Liver (tissue), 9 donors: ENCODE results near the gene TMED9. TPM values are rescaled to one million over a fixed set of nuclear protein-coding genes. Genes with fewer than 3 reads are reported as not detected.

Experiments used
- DNase-seq: peaks from one replicate; pipeline ENCODE4 v3.0.0-alpha.2; 2017; ENCODE audit warnings: low spot score
- H3K27ac ChIP-seq, 2 donors: one replicate each; pipeline ENCODE4 v1.7.0; 2013; ENCODE audit warnings: inconsistent platforms in 2 of 2, low read length in 2 of 2, control low read depth in 1 of 2, low read depth in 1 of 2, mild to moderate bottlenecking in 1 of 2
- H3K27me3 ChIP-seq, 4 donors: one replicate each; pipeline versions ENCODE4 v1.6.1 to v1.7.0; 2013; ENCODE audit warnings: low read length in 3 of 4, inconsistent platforms in 1 of 4, mild to moderate bottlenecking in 1 of 4, moderate library complexity in 1 of 4; ENCODE audit not compliant: control insufficient read depth in 4 of 4, insufficient read depth in 4 of 4
- H3K36me3 ChIP-seq, 4 donors: one replicate each; pipeline versions ENCODE4 v1.6.1 to v1.7.0; 2013; ENCODE audit warnings: low read length in 3 of 4, mild to moderate bottlenecking in 3 of 4, low read depth in 1 of 4, moderate library complexity in 1 of 4; ENCODE audit not compliant: control insufficient read depth in 4 of 4, insufficient read depth in 3 of 4
- H3K4me1 ChIP-seq, 4 donors: one replicate each; pipeline versions ENCODE4 v1.6.1 to v1.7.0; 2013; ENCODE audit warnings: low read length in 3 of 4, mild to moderate bottlenecking in 3 of 4, moderate library complexity in 1 of 4; ENCODE audit not compliant: control insufficient read depth in 4 of 4, insufficient read depth in 4 of 4
- H3K4me3 ChIP-seq, 3 donors: one replicate each; pipeline versions ENCODE4 v1.6.1 to v1.7.0; 2013; ENCODE audit warnings: low read length in 3 of 3, control low read depth in 1 of 3, low read depth in 1 of 3, mild to moderate bottlenecking in 1 of 3
- H3K9ac ChIP-seq, 2 donors: one replicate each; pipeline ENCODE4 v1.7.0; 2013; ENCODE audit warnings: low read length in 2 of 2, mild to moderate bottlenecking in 2 of 2, moderate library complexity in 2 of 2, control low read depth in 1 of 2, low read depth in 1 of 2
- H3K9me3 ChIP-seq, 4 donors: one replicate each; pipeline versions ENCODE4 v1.6.1 to v1.7.0; 2013; ENCODE audit warnings: low read length in 3 of 4; ENCODE audit not compliant: control insufficient read depth in 4 of 4
- EGR1 ChIP-seq, 2 donors: IDR thresholded peaks; 2 replicates each; pipeline ENCODE4 v1.6.1; 2016 to 2018; ENCODE audit warnings: antibody characterized with exemption in 2 of 2, low read depth in 2 of 2
- FOXA1 ChIP-seq: IDR thresholded peaks from 2 replicates; pipeline ENCODE4 v1.6.1; 2016; ENCODE audit warnings: antibody characterized with exemption
- FOXA2 ChIP-seq: IDR thresholded peaks from 2 replicates; pipeline ENCODE4 v1.6.1; 2016; ENCODE audit warnings: antibody characterized with exemption
- GABPA ChIP-seq, 2 donors: IDR thresholded peaks in 1 of 2; conservative IDR thresholded peaks in 1 of 2; 2 replicates each; pipeline ENCODE4 v1.6.1; 2016; ENCODE audit warnings: antibody characterized with exemption in 2 of 2, mild to moderate bottlenecking in 1 of 2, moderate library complexity in 1 of 2
- HNF4A ChIP-seq, 2 donors: conservative IDR thresholded peaks; 2 replicates each; pipeline ENCODE4 v1.6.1; 2016; ENCODE audit warnings: antibody characterized with exemption in 2 of 2, mild to moderate bottlenecking in 2 of 2
- HNF4G ChIP-seq: IDR thresholded peaks from 2 replicates; pipeline ENCODE4 v1.6.1; 2016; ENCODE audit warnings: antibody characterized with exemption
- MAX ChIP-seq: IDR thresholded peaks from 2 replicates; pipeline ENCODE4 v1.6.1; 2016; ENCODE audit warnings: antibody characterized with exemption
- NR2F2 ChIP-seq: IDR thresholded peaks from 2 replicates; pipeline ENCODE4 v1.6.1; 2016; ENCODE audit warnings: antibody characterized with exemption
- RAD21 ChIP-seq, 2 donors: IDR thresholded peaks; 2 replicates each; pipeline ENCODE4 v1.6.1; 2016; ENCODE audit warnings: antibody characterized with exemption in 2 of 2, mild to moderate bottlenecking in 2 of 2
- REST ChIP-seq: IDR thresholded peaks from 2 replicates; pipeline ENCODE4 v1.6.1; 2016; ENCODE audit warnings: antibody characterized with exemption, mild to moderate bottlenecking
- TAF1 ChIP-seq: conservative IDR thresholded peaks from 2 replicates; pipeline ENCODE4 v1.6.1; 2016; ENCODE audit warnings: antibody characterized with exemption, mild to moderate bottlenecking
- YY1 ChIP-seq: IDR thresholded peaks from 2 replicates; pipeline ENCODE4 v1.6.1; 2016; ENCODE audit warnings: antibody characterized with exemption, mild to moderate bottlenecking
- WGBS: extraction: QIAGEN DNeasy Blood & Tissue Kit; methylation state at CpG from one replicate; pipeline ENCODE4 v1.1.7; 2013; 5-methylcytosine and 5-hydroxymethylcytosine counted together
- polyA plus RNA-seq, 2 donors: library from polyadenylated mRNA; stranded (reverse) in 1 of 2; unstranded in 1 of 2; fragments of 200-250 nt in 1 of 2; fragments of >200 nt in 1 of 2; fragmentation: Nextera tagmentation in 1 of 2; extraction: Ambion mirVana in 1 of 2; gene quantifications; one replicate each; pipeline versions ENCODE4 v1.2.1 to v1.2.3, GENCODE V29; 2013 to 2015
- total RNA-seq, 2 donors: library from RNA; depleted of rRNA; stranded (reverse); fragments of >200 nt; gene quantifications; one replicate each; pipeline ENCODE4 v1.2.3, GENCODE V29; 2014
- TF ChIP-seq, protein P1 (sequence below): IDR thresholded peaks from 2 replicates; pipeline ENCODE4 v1.6.1; 2016; ENCODE audit warnings: antibody characterized with exemption
- donor health status: healthy.
- donor health status: healthy.
- donor health status: healthy.
- donor health status: healthy.
- donor health status: healthy.

TMED9 gene
- total and polyA plus RNA-seq, 4 donors, result 66.7 to 234 (median 106) TPM

DNA sequence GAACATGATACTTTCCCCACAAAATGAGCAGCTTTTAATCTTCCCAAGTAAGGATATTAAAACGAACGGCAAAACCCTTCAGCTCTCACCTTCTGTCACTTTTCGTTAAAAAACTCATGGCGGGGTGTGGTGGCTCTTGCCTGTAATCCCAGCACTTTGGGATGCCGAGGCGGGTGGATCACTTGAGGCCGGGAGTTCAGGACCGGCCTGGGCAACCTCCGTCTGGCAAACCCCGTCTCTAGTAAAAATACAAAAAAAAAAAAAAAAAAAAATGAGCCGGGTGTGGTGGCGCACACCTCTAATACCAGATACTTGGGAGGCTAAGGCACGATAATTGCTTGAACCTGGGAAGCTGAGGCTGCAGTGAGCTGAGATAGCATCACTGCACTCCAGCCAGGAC, 902 bp downstream of the TMED9 start:
- no peak for TF ChIP-seq GABPA (IDR thresholded peaks at IDR 0.05 in 1 of 2, conservative IDR thresholded peaks at IDR 0.05 in 1 of 2)
- no peak for TF ChIP-seq MAX
- TF ChIP-seq FOXA2, result no peak
- TF ChIP-seq HNF4A (conservative IDR thresholded peaks at IDR 0.05), result no peak
- TF ChIP-seq EGR1 (IDR thresholded peaks at IDR 0.05; ENCODE audit: low read depth in 2 of 2), result no peak
- TF ChIP-seq REST, result no peak
- peak overlapping the region; percentile 61 to 85 for H3K9ac ChIP-seq
- H3K27ac ChIP-seq, result no peak overlapping the region
- H3K36me3 ChIP-seq, result peaks cover 17 to 33% (median 28%) of the 10 kb centered on the region in 4 donors
- H3K9me3 ChIP-seq, result no peaks in the 10 kb centered on the region
- no peaks in the 10 kb centered on the region for H3K27me3 ChIP-seq
- 82% methylated on average over 13 of the region's 13 CpGs for WGBS
- DNase-seq, result no peak
- H3K4me3 ChIP-seq, result peak overlapping the region; percentile 85 to 99 (median 95)
- H3K4me1 ChIP-seq, result peaks cover 2 to 18% (median 9%) of the 10 kb centered on the region in 4 donors

- no peak for DNase-seq
- no peak overlapping the region for H3K27ac ChIP-seq
- H3K4me1 ChIP-seq, result peaks cover 2 to 18% (median 9%) of the 10 kb centered on the region in 4 donors
- no peak overlapping the region for H3K4me3 ChIP-seq
- H3K27me3 ChIP-seq, result no peaks in the 10 kb centered on the region
- H3K9ac ChIP-seq, result no peak overlapping the region
- no peak for TF ChIP-seq FOXA2
- TF ChIP-seq YY1, result no peak
- no peak for TF ChIP-seq HNF4G
- TF ChIP-seq REST, result no peak
- no peak for TF ChIP-seq FOXA1
- TF ChIP-seq TAF1, result no peak
- no peak for TF ChIP-seq EGR1 (IDR thresholded peaks at IDR 0.05; ENCODE audit: low read depth in 2 of 2)
- TF ChIP-seq, protein P1, sequence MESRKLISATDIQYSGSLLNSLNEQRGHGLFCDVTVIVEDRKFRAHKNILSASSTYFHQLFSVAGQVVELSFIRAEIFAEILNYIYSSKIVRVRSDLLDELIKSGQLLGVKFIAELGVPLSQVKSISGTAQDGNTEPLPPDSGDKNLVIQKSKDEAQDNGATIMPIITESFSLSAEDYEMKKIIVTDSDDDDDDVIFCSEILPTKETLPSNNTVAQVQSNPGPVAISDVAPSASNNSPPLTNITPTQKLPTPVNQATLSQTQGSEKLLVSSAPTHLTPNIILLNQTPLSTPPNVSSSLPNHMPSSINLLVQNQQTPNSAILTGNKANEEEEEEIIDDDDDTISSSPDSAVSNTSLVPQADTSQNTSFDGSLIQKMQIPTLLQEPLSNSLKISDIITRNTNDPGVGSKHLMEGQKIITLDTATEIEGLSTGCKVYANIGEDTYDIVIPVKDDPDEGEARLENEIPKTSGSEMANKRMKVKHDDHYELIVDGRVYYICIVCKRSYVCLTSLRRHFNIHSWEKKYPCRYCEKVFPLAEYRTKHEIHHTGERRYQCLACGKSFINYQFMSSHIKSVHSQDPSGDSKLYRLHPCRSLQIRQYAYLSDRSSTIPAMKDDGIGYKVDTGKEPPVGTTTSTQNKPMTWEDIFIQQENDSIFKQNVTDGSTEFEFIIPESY, result no peak
- TF ChIP-seq NR2F2, result no peak
- no peak for TF ChIP-seq RAD21 (IDR thresholded peaks at IDR 0.05)
- TF ChIP-seq MAX, result no peak
- WGBS, result 88% methylated on average over 3 of the region's 3 CpGs
- peaks cover 17 to 33% (median 28%) of the 10 kb centered on the region in 4 donors for H3K36me3 ChIP-seq
- H3K9me3 ChIP-seq, result no peaks in the 10 kb centered on the region
Observed at GRCh38 chr5:177593511-177593910, 1.5 kb downstream of the TMED9 start.
